K562 (cell line): ENCODE measurements around the gene MYO15A. TPM values are rescaled to one million over a fixed set of nuclear protein-coding genes. Genes with fewer than 3 reads are reported as not detected.

Experiments used
- HNRNPL ChIP-seq: fragments of 200-400 bp; formaldehyde crosslinking; IDR thresholded peaks from 2 replicates; pipeline ENCODE4 v1.6.1; 2017; ENCODE audit warnings: low read depth, mild to moderate bottlenecking, low read length
- MYC ChIP-seq, 2 experiments: fragments of 250-450 bp in 1 of 2; sonication (Bioruptor Pico) in 1 of 2; IDR thresholded peaks; 2 replicates each; pipeline versions ENCODE4 v1.5.1 to v1.6.1; 2012 to 2021; ENCODE audit warnings: low read depth in 2 of 2, borderline replicate concordance in 1 of 2, improper control_type of control experiment in 1 of 2, low read length in 1 of 2, mild to moderate bottlenecking in 1 of 2, moderate library complexity in 1 of 2
- RBBP5 ChIP-seq: fragments of 200-600 bp; sonication (generic); IDR thresholded peaks from 2 replicates; pipeline ENCODE4 v1.6.1; 2012; ENCODE audit warnings: borderline replicate concordance, mild to moderate bottlenecking, low read length, control low read depth, inconsistent platforms; ENCODE audit not compliant: insufficient read depth, poor library complexity, severe bottlenecking
- RBM22 ChIP-seq: fragments of 200-400 bp; formaldehyde crosslinking; IDR thresholded peaks from 2 replicates; pipeline ENCODE4 v1.6.1; 2018; ENCODE audit warnings: low read length, low read depth; ENCODE audit not compliant: poor library complexity, severe bottlenecking
- RREB1 ChIP-seq: fragments of 250-450 bp; sonication (Bioruptor Pico); IDR thresholded peaks from 2 replicates; pipeline ENCODE4 v1.4.0; 2020
- SIX5 ChIP-seq, 2 experiments: IDR thresholded peaks; 2 replicates each; pipeline ENCODE4 v1.6.1; 2011; ENCODE audit warnings: low read length in 2 of 2, borderline replicate concordance in 1 of 2, low read depth in 1 of 2, mild to moderate bottlenecking in 1 of 2, moderate library complexity in 1 of 2; ENCODE audit not compliant: insufficient read depth in 1 of 2
- ZBTB26 ChIP-seq: fragments of 450-650 bp; formaldehyde crosslinking; IDR thresholded peaks from 2 replicates; pipeline ENCODE4 v1.4.0; 2022; ENCODE audit warnings: missing genetic modification characterization
- ZNF507 ChIP-seq: conservative IDR thresholded peaks from 2 replicates; pipeline ENCODE4 v1.6.1; 2017; ENCODE audit warnings: missing genetic modification characterization, missing compliant biosample characterization
- ZNF609 ChIP-seq: sonication (generic); formaldehyde crosslinking; IDR thresholded peaks from 2 replicates; pipeline ENCODE4 v1.8.1; 2023; ENCODE audit warnings: missing genetic modification reagents, mild to moderate bottlenecking, borderline replicate concordance
- polyA plus RNA-seq, 8 experiments: library from polyadenylated mRNA; depleted of rRNA in 4 of 8; stranded (reverse) in 5 of 8; unstranded in 3 of 8; fragments of >200 nt; fragmentation: Nextera tagmentation in 2 of 8; fragmentation: Illumina TruSeq in 1 of 8; extraction: Ambion mirVana in 2 of 8; extraction: Trizol in 1 of 8; gene quantifications; 2 replicates each; pipeline versions ENCODE4 v1.2.1 to v1.2.3, GENCODE V29; 2011 to 2014; ENCODE audit warnings: inconsistent platforms in 1 of 8, missing spikeins in 1 of 8
- total RNA-seq, 7 experiments: library from RNA; depleted of rRNA in 6 of 7; stranded (reverse); fragments of >200 nt in 6 of 7; fragmentation: Illumina TruSeq in 2 of 7; extraction: Trizol in 2 of 7; gene quantifications; 2 replicates each; pipeline versions ENCODE4 v1.2.1 to v1.2.3, GENCODE V29; 2011 to 2021; ENCODE audit warnings: low replicate concordance in 1 of 7

Gene MYO15A
- total and polyA plus RNA-seq, 9 of the 15 experiments (the other 6 are each of a cell fraction or from before 2014, with no cell fraction given): 0.05 to 0.88 (median 0.14) TPM; not detected in 1

- TF ChIP-seq RBM22 (no peak), HNRNPL (no peak), ZNF609 (CRISPR knock-in tag) (no peak), SIX5 (IDR thresholded peaks at IDR 0.05; ENCODE audit: borderline replicate concordance in 1 of 2, insufficient read depth in 1 of 2, low read depth in 1 of 2, low read length in 2 of 2) (no peak), RREB1 (CRISPR knock-in tag) (no peak), MYC (IDR thresholded peaks at IDR 0.05; ENCODE audit: low read depth, low read length) (peak; percentile 15; the same call in 1 of the 2 replicates), MYC (CRISPR knock-in tag; IDR thresholded peaks at IDR 0.05; ENCODE audit: borderline replicate concordance, low read depth) (no peak), ZBTB26 (CRISPR knock-in tag) (no peak), ZNF507 (tag) (no peak), RBBP5 (peak; percentile 24)
These were observed 37.7 kb upstream of the MYO15A start (continued) for GRCh38 chr17:18070861-18071340.
